GM18502 (cell line): Measurements from ENCODE around the gene THEM4.
"Not testable (repeated sequence)": the region's sequence is repeated elsewhere in the genome, so short reads cannot be mapped to it uniquely, and the experiment has no call there.

Source experiments
- ATAC-seq: cut with Tn5 transposase; IDR thresholded peaks from one replicate; pipeline ENCODE4 v1.9.1; 2021; ENCODE audit warnings: mild to moderate bottlenecking; ENCODE audit not compliant: unreplicated experiment, poor library complexity

Gene THEM4

GRCh38 chr1:151900804-151901203, 8.5 kb downstream of the THEM4 start:
- not testable (repeated sequence) for ATAC-seq

- no peak for ATAC-seq
Observed at GRCh38 chr1:151898519-151898991, 10.8 kb downstream of the THEM4 start.

GRCh38 chr1:151897991-151898431, 11.3 kb downstream of the THEM4 start:
- ATAC-seq, result no peak

- ATAC-seq, result no peak
Observed at GRCh38 chr1:151893176-151893924, 16.0 kb downstream of the THEM4 start.

- ATAC-seq, result no peak
Observed at GRCh38 chr1:151892190-151892589, 17.1 kb downstream of the THEM4 start.

- no peak for ATAC-seq
Observed at GRCh38 chr1:151891512-151891911, 17.8 kb downstream of the THEM4 start.

- ATAC-seq, result no peak
Observed at GRCh38 chr1:151888972-151889570, 20.2 kb downstream of the THEM4 start.

GRCh38 chr1:151887028-151887427, 22.3 kb downstream of the THEM4 start:
- ATAC-seq, result no peak

GRCh38 chr1:151885479-151885878, 23.8 kb downstream of the THEM4 start:
- ATAC-seq, result no peak

- ATAC-seq, result not testable (repeated sequence)
Observed at GRCh38 chr1:151884879-151885278, 24.4 kb downstream of the THEM4 start.

GRCh38 chr1:151884445-151884844, 24.9 kb downstream of the THEM4 start:
- not testable (repeated sequence) for ATAC-seq

GRCh38 chr1:151883898-151884297, 25.4 kb downstream of the THEM4 start:
- not testable (repeated sequence) for ATAC-seq

- not testable (repeated sequence) for ATAC-seq
Observed at GRCh38 chr1:151882918-151883317, 26.4 kb downstream of the THEM4 start.

GRCh38 chr1:151882466-151882865, 26.8 kb downstream of the THEM4 start:
- no peak for ATAC-seq

- no peak for ATAC-seq
Observed at GRCh38 chr1:151881479-151881878, 27.8 kb downstream of the THEM4 start.

- ATAC-seq, result no peak
Observed at GRCh38 chr1:151875419-151876097, 33.8 kb downstream of the THEM4 start.

GRCh38 chr1:151872776-151873175, 36.5 kb downstream of the THEM4 start:
- ATAC-seq, result not testable (repeated sequence)

GRCh38 chr1:151871284-151872030, 37.9 kb downstream of the THEM4 start:
- no peak for ATAC-seq

- ATAC-seq, result no peak
Observed at GRCh38 chr1:151868486-151868885, 40.8 kb downstream of the THEM4 start.

- no peak for ATAC-seq
Observed at GRCh38 chr1:151867765-151868411, 41.4 kb downstream of the THEM4 start.
